Measurements from ENCODE around the gene TRAF1.

DNA sequence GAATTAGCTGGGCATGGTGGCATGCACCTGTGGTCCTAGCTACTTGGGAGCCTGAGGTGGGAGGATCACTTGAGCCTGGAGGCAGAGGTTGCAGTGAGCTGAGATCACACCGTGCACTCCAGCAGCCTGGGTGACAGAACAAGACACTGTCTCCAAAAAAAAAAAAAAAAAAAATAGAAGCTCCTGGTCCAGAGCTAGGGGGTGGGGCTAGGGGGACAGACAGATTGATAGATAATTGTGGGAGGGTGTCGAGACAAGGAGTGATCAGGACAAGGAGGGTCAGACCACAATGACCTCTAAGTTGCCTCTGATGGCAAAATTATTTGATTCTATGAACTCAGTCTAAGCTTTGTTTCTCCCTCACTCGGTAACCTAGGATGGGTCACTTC is 43.0 kb downstream of the TRAF1 start:
- TF ChIP-seq EZH2 (IDR thresholded peaks at IDR 0.05) (no peak), POLR2AphosphoS5 (IDR thresholded peaks at IDR 0.05; ENCODE audit: borderline replicate concordance, low read depth, low read length) (no peak)
